Liver (tissue), 9 donors: ENCODE measurements around the gene DCAF8. TPM values are rescaled to one million over a fixed set of nuclear protein-coding genes. Genes with fewer than 3 reads are reported as not detected.

Source experiments
- DNase-seq: peaks from one replicate; pipeline ENCODE4 v3.0.0-alpha.2; 2017; ENCODE audit warnings: low spot score
- H3K27ac ChIP-seq, 2 donors: one replicate each; pipeline ENCODE4 v1.7.0; 2013; ENCODE audit warnings: inconsistent platforms in 2 of 2, low read length in 2 of 2, control low read depth in 1 of 2, low read depth in 1 of 2, mild to moderate bottlenecking in 1 of 2
- H3K27me3 ChIP-seq, 4 donors: one replicate each; pipeline versions ENCODE4 v1.6.1 to v1.7.0; 2013; ENCODE audit warnings: low read length in 3 of 4, inconsistent platforms in 1 of 4, mild to moderate bottlenecking in 1 of 4, moderate library complexity in 1 of 4; ENCODE audit not compliant: control insufficient read depth in 4 of 4, insufficient read depth in 4 of 4
- H3K36me3 ChIP-seq, 4 donors: one replicate each; pipeline versions ENCODE4 v1.6.1 to v1.7.0; 2013; ENCODE audit warnings: low read length in 3 of 4, mild to moderate bottlenecking in 3 of 4, low read depth in 1 of 4, moderate library complexity in 1 of 4; ENCODE audit not compliant: control insufficient read depth in 4 of 4, insufficient read depth in 3 of 4
- H3K4me1 ChIP-seq, 4 donors: one replicate each; pipeline versions ENCODE4 v1.6.1 to v1.7.0; 2013; ENCODE audit warnings: low read length in 3 of 4, mild to moderate bottlenecking in 3 of 4, moderate library complexity in 1 of 4; ENCODE audit not compliant: control insufficient read depth in 4 of 4, insufficient read depth in 4 of 4
- H3K4me3 ChIP-seq, 3 donors: one replicate each; pipeline versions ENCODE4 v1.6.1 to v1.7.0; 2013; ENCODE audit warnings: low read length in 3 of 3, control low read depth in 1 of 3, low read depth in 1 of 3, mild to moderate bottlenecking in 1 of 3
- H3K9ac ChIP-seq, 2 donors: one replicate each; pipeline ENCODE4 v1.7.0; 2013; ENCODE audit warnings: low read length in 2 of 2, mild to moderate bottlenecking in 2 of 2, moderate library complexity in 2 of 2, control low read depth in 1 of 2, low read depth in 1 of 2
- H3K9me3 ChIP-seq, 4 donors: one replicate each; pipeline versions ENCODE4 v1.6.1 to v1.7.0; 2013; ENCODE audit warnings: low read length in 3 of 4; ENCODE audit not compliant: control insufficient read depth in 4 of 4
- ATF3 ChIP-seq: IDR thresholded peaks from 2 replicates; pipeline ENCODE4 v1.6.1; 2016; ENCODE audit warnings: antibody characterized with exemption
- CTCF ChIP-seq: fragments of 150-350 bp; IDR thresholded peaks from 2 replicates; pipeline ENCODE4 v1.5.1; 2017; ENCODE audit warnings: improper control_type of control experiment, low read depth, low read length; ENCODE audit not compliant: missing input control
- EGR1 ChIP-seq, 2 donors: IDR thresholded peaks; 2 replicates each; pipeline ENCODE4 v1.6.1; 2016 to 2018; ENCODE audit warnings: antibody characterized with exemption in 2 of 2, low read depth in 2 of 2
- FOXA1 ChIP-seq: IDR thresholded peaks from 2 replicates; pipeline ENCODE4 v1.6.1; 2016; ENCODE audit warnings: antibody characterized with exemption
- FOXA2 ChIP-seq: IDR thresholded peaks from 2 replicates; pipeline ENCODE4 v1.6.1; 2016; ENCODE audit warnings: antibody characterized with exemption
- GABPA ChIP-seq, 2 donors: IDR thresholded peaks in 1 of 2; conservative IDR thresholded peaks in 1 of 2; 2 replicates each; pipeline ENCODE4 v1.6.1; 2016; ENCODE audit warnings: antibody characterized with exemption in 2 of 2, mild to moderate bottlenecking in 1 of 2, moderate library complexity in 1 of 2
- HNF4A ChIP-seq, 2 donors: conservative IDR thresholded peaks; 2 replicates each; pipeline ENCODE4 v1.6.1; 2016; ENCODE audit warnings: antibody characterized with exemption in 2 of 2, mild to moderate bottlenecking in 2 of 2
- HNF4G ChIP-seq: IDR thresholded peaks from 2 replicates; pipeline ENCODE4 v1.6.1; 2016; ENCODE audit warnings: antibody characterized with exemption
- JUND ChIP-seq, 2 donors: IDR thresholded peaks; 2 replicates each; pipeline ENCODE4 v1.6.1; 2016; ENCODE audit warnings: antibody characterized with exemption in 2 of 2
- NR2F2 ChIP-seq: IDR thresholded peaks from 2 replicates; pipeline ENCODE4 v1.6.1; 2016; ENCODE audit warnings: antibody characterized with exemption
- RAD21 ChIP-seq, 2 donors: IDR thresholded peaks; 2 replicates each; pipeline ENCODE4 v1.6.1; 2016; ENCODE audit warnings: antibody characterized with exemption in 2 of 2, mild to moderate bottlenecking in 2 of 2
- REST ChIP-seq: IDR thresholded peaks from 2 replicates; pipeline ENCODE4 v1.6.1; 2016; ENCODE audit warnings: antibody characterized with exemption, mild to moderate bottlenecking
- RXRA ChIP-seq, 2 donors: IDR thresholded peaks; 2 replicates each; pipeline ENCODE4 v1.6.1; 2017 to 2018; ENCODE audit warnings: antibody characterized with exemption in 2 of 2, mild to moderate bottlenecking in 1 of 2
- SP1 ChIP-seq: IDR thresholded peaks from 2 replicates; pipeline ENCODE4 v1.6.1; 2018; ENCODE audit warnings: antibody characterized with exemption, mild to moderate bottlenecking
- TAF1 ChIP-seq: conservative IDR thresholded peaks from 2 replicates; pipeline ENCODE4 v1.6.1; 2016; ENCODE audit warnings: antibody characterized with exemption, mild to moderate bottlenecking
- ZBTB33 ChIP-seq: IDR thresholded peaks from 2 replicates; pipeline ENCODE4 v1.6.1; 2016; ENCODE audit warnings: antibody characterized with exemption
- WGBS: extraction: QIAGEN DNeasy Blood & Tissue Kit; methylation state at CpG from one replicate; pipeline ENCODE4 v1.1.7; 2013; 5-methylcytosine and 5-hydroxymethylcytosine counted together
- polyA plus RNA-seq, 2 donors: library from polyadenylated mRNA; stranded (reverse) in 1 of 2; unstranded in 1 of 2; fragments of 200-250 nt in 1 of 2; fragments of >200 nt in 1 of 2; fragmentation: Nextera tagmentation in 1 of 2; extraction: Ambion mirVana in 1 of 2; gene quantifications; one replicate each; pipeline versions ENCODE4 v1.2.1 to v1.2.3, GENCODE V29; 2013 to 2015
- total RNA-seq, 2 donors: library from RNA; depleted of rRNA; stranded (reverse); fragments of >200 nt; gene quantifications; one replicate each; pipeline ENCODE4 v1.2.3, GENCODE V29; 2014
- donor health status: healthy.
- donor health status: healthy.
- donor health status: healthy.
- donor health status: healthy.
- donor health status: healthy.

The DCAF8 gene
- total and polyA plus RNA-seq, 4 donors: 80.3 to 199 (median 102) TPM

GRCh38 chr1:160206421-160207117, 55.8 kb downstream of the DCAF8 start:
- Histone ChIP-seq H3K27me3 (no peaks in the 10 kb centered on the region), H3K27ac (peak overlapping the region; percentile 88 to 89), H3K4me3 (peak overlapping the region in 1 of 3 donors; percentile 83), H3K4me1 (peaks cover 3 to 26% (median 9%) of the 10 kb centered on the region in 4 donors), H3K36me3 (peaks cover 0 to 2% (median under 1%) of the 10 kb centered on the region in 4 donors), H3K9me3 (no peaks in the 10 kb centered on the region), H3K9ac (no peak overlapping the region)
- WGBS: 82% methylated on average over 9 of the region's 9 CpGs
- no peak for DNase-seq
- TF ChIP-seq TAF1 (no peak), SP1 (no peak), HNF4G (no peak), ATF3 (no peak), FOXA1 (no peak)

GRCh38 chr1:160206036-160206389, 56.3 kb downstream of the DCAF8 start:
- Histone ChIP-seq H3K9ac (peak overlapping the region; percentile 76 to 83), H3K27me3 (no peaks in the 10 kb centered on the region), H3K9me3 (no peaks in the 10 kb centered on the region), H3K4me1 (peaks cover 3 to 26% (median 9%) of the 10 kb centered on the region in 4 donors), H3K4me3 (peak overlapping the region; percentile 74 to 94 (median 83)), H3K27ac (peak overlapping the region; percentile 88 to 89), H3K36me3 (peaks cover 0 to 2% (median 0%) of the 10 kb centered on the region in 4 donors)
- no peak for DNase-seq
- no peak for TF ChIP-seq RXRA (IDR thresholded peaks at IDR 0.05)
- no peak for TF ChIP-seq TAF1
- WGBS: 17% methylated on average over 9 of the region's 9 CpGs

- H3K27me3 ChIP-seq: no peaks in the 10 kb centered on the region
- no peaks in the 10 kb centered on the region for H3K9me3 ChIP-seq
- peaks cover 0 to 2% (median 0%) of the 10 kb centered on the region in 4 donors for H3K36me3 ChIP-seq
- H3K4me1 ChIP-seq: peaks cover 3 to 22% (median 9%) of the 10 kb centered on the region in 4 donors
- H3K27ac ChIP-seq: peak within 1 kb of the TSS; percentile 88 to 89
- WGBS: 1% methylated on average over 76 of the region's 76 CpGs
- TF ChIP-seq CTCF (no peak), FOXA1 (no peak), NR2F2 (no peak), TAF1 (no peak), JUND (IDR thresholded peaks at IDR 0.05) (no peak), REST (no peak), EGR1 (IDR thresholded peaks at IDR 0.05; ENCODE audit: low read depth in 2 of 2) (no peak), FOXA2 (no peak), SP1 (no peak), HNF4A (conservative IDR thresholded peaks at IDR 0.05) (no peak), GABPA (IDR thresholded peaks at IDR 0.05 in 1 of 2, conservative IDR thresholded peaks at IDR 0.05 in 1 of 2) (no peak), RAD21 (IDR thresholded peaks at IDR 0.05) (no peak), ZBTB33 (no peak), RXRA (IDR thresholded peaks at IDR 0.05) (no peak)
- peak; percentile 77 for DNase-seq
- H3K4me3 ChIP-seq: peak within 1 kb of the TSS; percentile 74 to 94 (median 83)
- peak within 1 kb of the TSS; percentile 76 to 83 for H3K9ac ChIP-seq
Measured at GRCh38 chr1:160205242-160206035, 56.9 kb downstream of the DCAF8 start, which contains the start of gene PEA15. Gene PEA15 (plus strand): TSS chr1:160205384. CDS start chr1:160211545, 6,161 bp downstream.
